GM12892 (cell line): ENCODE data around the gene EPB41.
A peak's percentile ranks its signal among the peaks of the same experiment; 100 is the strongest.
"Not testable (repeated sequence)": the region's sequence is repeated elsewhere in the genome, so short reads cannot be mapped to it uniquely, and the experiment has no call there.

Source experiments
- DNase-seq: peaks from one replicate; pipeline ENCODE4 v3.0.0; 2011; ENCODE audit not compliant: insufficient read length
- FAIRE-seq: peaks from 2 replicates; lab custom pipeline; 2011; peaks lifted over from hg19 to GRCh38; lab: Jason Lieb, UNC
- POLR2A ChIP-seq: IDR thresholded peaks from 2 replicates; pipeline ENCODE4 v1.6.1; 2011; ENCODE audit warnings: low read depth, low read length, control low read depth
- POLR2AphosphoS5 ChIP-seq: IDR thresholded peaks from 2 replicates; pipeline ENCODE4 v1.6.1; 2011; ENCODE audit warnings: low read depth, low read length, control low read depth
- TAF1 ChIP-seq: IDR thresholded peaks from 2 replicates; pipeline ENCODE4 v1.6.1; 2011; ENCODE audit warnings: low read depth, mild to moderate bottlenecking, control low read depth, low read length, borderline replicate concordance

EPB41 gene

GRCh38 chr1:29124366-29125236, 210.2 kb downstream of the EPB41 start:
- FAIRE-seq (no peak), DNase-seq (peak; percentile 64)
- TF ChIP-seq POLR2AphosphoS5 = no peak
- TF ChIP-seq TAF1 = no peak
- TF ChIP-seq POLR2A = no peak

- TF ChIP-seq POLR2A = no peak
- TF ChIP-seq POLR2AphosphoS5 = no peak
- no peak for TF ChIP-seq TAF1
- no peak for DNase-seq
- FAIRE-seq = no peak
Observed at GRCh38 chr1:29125237-29125641, 210.9 kb downstream of the EPB41 start.

DNA sequence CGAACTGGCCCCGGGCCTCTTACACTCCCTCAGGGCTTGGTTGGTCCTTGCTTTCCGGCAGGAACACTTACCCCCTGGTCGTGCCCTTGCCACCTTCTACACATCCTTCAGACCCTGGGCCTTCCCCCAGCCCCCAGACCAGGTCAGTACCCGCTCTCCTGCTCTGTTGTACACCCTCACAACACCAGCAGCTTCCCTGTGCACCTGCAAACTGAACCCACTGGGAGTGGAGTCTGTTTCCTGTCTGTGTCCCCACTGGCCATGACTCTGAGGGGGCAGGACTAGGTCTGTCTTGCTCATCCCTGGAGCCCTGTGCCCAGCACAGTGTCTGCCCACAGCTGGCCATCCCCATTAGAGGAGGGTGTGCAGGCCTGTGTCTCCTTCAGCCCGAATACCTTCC, 211.4 kb downstream of the EPB41 start:
- no peak for DNase-seq
- no peak for FAIRE-seq
- TF ChIP-seq POLR2A = no peak
- TF ChIP-seq TAF1 = no peak
- no peak for TF ChIP-seq POLR2AphosphoS5

- DNase-seq = no peak
- FAIRE-seq = no peak
- no peak for TF ChIP-seq POLR2AphosphoS5
- TF ChIP-seq TAF1 = no peak
- TF ChIP-seq POLR2A = no peak
Observed at GRCh38 chr1:29126198-29126597, 211.8 kb downstream of the EPB41 start.

DNA sequence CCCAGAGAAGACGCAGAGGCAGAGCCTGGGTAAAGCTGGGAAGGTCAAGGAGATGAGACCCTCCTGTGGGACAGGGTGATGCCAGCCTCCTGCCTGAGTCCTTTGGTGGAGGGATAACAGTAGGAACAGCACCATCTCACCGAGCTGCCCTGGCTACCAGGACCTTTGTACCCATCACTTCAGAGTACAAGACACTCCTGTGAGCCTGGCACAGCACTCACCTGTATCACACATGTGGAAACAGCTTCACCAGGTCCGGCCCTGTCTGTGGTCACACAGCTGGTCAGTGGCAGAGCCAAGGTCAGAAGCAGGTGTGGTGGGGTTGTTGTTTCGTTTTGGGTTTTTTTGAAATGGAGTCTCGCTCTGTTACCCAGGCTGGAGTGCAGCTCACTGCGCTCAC, 214.4 kb downstream of the EPB41 start:
- FAIRE-seq = no peak
- no peak for TF ChIP-seq POLR2AphosphoS5
- TF ChIP-seq TAF1 = no peak
- TF ChIP-seq POLR2A = no peak
- no peak for DNase-seq

- no peak for FAIRE-seq
- DNase-seq = no peak
- no peak for TF ChIP-seq POLR2AphosphoS5
- no peak for TF ChIP-seq TAF1
- TF ChIP-seq POLR2A = no peak
Observed at GRCh38 chr1:29129916-29130315, 215.5 kb downstream of the EPB41 start.

- DNase-seq, FAIRE-seq: not testable (repeated sequence)
Observed at GRCh38 chr1:29131056-29131455, 216.7 kb downstream of the EPB41 start.

GRCh38 chr1:29133861-29134694, 219.7 kb downstream of the EPB41 start:
- FAIRE-seq (no peak), DNase-seq (no peak)

GRCh38 chr1:29134695-29135028, 220.3 kb downstream of the EPB41 start:
- FAIRE-seq (no peak), DNase-seq (no peak)
- no peak for TF ChIP-seq POLR2A
- TF ChIP-seq TAF1 = no peak
- TF ChIP-seq POLR2AphosphoS5 = no peak

More at GRCh38 chr1:29133861-29134694, 219.7 kb downstream of the EPB41 start:
- TF ChIP-seq POLR2AphosphoS5 (no peak), POLR2A (no peak), TAF1 (no peak)

DNA sequence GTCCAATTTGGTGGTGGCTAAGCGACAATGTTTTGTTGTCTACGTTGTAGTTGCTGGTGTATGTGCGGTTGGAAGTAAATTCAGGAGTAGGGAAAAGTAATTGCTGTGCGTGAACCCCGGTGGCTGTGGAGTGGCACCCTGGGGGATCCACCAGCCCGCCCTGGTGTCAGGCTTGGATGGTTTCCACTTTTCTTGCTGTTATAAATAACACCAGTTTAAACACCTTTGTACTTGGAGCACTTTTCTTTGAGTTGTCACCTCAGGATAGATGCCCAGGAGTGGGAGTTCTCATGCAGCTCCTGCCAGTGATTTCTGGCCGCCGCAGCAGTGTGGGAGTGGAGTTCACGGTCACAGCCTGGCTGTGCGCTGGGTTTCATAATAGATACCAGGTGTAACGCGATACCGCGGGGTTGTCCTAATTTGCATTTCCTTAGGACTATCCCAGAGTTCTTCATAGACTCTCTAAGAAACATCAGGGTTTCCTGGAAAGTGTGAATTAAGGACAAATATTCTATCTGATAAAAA, 222.1 kb downstream of the EPB41 start:
- DNase-seq = no peak
- FAIRE-seq = no peak
- TF ChIP-seq POLR2AphosphoS5 (no peak), POLR2A (no peak), TAF1 (no peak)

DNA sequence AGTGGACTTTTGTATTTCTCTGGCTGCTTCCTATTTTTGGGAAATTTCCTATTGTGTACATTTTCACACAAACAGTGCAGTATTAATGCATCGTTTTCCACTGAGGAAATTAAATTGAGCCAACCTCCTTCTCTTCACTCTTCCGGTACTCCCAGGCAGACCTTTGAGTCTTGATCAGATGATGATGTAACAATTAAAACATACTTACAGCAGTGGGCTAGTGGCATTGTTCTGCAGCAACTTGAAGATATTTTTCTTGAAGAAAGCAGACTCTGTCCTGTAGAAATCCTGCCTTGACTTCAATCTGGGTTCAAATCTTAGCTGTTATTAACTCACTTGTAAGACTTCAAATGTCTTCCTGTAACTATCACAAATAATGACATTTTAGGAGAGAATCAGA, 228.3 kb downstream of the EPB41 start:
- no peak for FAIRE-seq
- TF ChIP-seq POLR2A = no peak
- no peak for TF ChIP-seq TAF1
- no peak for TF ChIP-seq POLR2AphosphoS5
- no peak for DNase-seq

- no peak for DNase-seq
- TF ChIP-seq POLR2A = no peak
- no peak for TF ChIP-seq TAF1
- no peak for TF ChIP-seq POLR2AphosphoS5
- FAIRE-seq = no peak
Observed at GRCh38 chr1:29144178-29144577, 229.8 kb downstream of the EPB41 start.
